ENCODE results near the gene RPTOR.

Gene RPTOR

DNA sequence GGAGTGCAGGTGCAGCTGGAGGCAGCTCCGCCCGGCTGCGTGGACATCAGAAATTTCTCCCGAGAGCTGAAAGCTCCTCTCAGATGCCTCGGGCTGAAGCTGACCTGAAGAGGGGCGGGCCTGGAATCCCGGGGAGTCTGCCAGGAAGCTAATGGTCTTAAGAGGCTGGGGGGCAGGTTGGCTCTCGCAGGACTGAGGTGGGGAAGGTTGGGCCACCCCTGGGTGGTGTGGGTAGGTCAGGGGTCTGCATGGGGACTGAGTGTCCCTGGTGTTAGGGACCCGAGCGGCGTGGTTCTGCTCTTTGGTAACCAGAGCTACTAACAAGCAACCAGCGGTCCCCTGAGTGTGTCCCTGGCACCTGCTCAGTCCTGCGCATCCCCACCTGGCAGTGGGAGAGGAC, 450.5 kb downstream of the RPTOR start:
- DNase-seq (ENCODE audit: low read depth, low spot score) = no peak

DNA sequence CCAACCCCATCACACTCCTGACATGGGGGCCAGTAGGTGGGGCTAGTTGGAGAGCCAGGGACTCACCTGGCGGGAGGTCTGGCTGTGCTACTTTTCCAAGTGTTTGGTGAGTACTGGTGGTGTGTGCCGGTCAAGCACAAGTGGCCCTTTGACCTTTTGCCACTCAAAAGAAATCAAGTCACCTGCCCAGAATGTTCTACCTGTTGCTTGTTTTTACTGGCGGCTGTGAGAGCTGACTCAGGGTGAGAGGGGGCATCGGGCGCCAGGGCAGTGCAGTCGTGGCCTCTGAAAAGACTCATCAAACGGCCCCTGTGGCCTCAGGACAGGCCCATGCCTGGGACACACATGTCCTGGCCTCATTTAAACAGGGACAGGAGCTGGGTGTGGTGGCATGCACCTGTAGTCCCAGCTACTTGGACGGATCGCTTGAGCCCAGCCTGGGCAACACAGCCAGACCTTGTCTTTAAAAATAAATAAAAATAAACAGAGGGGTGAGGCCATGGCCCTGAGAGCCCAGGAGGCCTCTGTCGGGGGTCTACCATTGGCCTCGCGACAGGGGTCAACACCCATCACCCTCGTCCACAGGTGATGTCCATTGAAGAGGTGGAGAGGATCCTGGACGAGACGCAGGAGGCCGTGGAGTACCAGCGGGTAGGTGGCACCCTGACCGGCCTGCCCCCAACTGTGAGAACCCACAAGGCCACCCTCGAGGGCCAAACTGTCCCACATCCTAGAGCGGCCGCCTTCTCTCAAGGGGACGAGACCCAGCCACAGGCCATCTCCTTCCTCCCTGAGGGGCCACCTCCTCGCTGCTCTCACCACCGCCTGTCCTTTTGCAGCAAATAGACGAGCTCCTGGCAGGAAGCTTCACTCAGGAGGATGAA, 452.0 kb downstream of the RPTOR start:
- DNase-seq (ENCODE audit: low read depth, low spot score) = no peak

DNA sequence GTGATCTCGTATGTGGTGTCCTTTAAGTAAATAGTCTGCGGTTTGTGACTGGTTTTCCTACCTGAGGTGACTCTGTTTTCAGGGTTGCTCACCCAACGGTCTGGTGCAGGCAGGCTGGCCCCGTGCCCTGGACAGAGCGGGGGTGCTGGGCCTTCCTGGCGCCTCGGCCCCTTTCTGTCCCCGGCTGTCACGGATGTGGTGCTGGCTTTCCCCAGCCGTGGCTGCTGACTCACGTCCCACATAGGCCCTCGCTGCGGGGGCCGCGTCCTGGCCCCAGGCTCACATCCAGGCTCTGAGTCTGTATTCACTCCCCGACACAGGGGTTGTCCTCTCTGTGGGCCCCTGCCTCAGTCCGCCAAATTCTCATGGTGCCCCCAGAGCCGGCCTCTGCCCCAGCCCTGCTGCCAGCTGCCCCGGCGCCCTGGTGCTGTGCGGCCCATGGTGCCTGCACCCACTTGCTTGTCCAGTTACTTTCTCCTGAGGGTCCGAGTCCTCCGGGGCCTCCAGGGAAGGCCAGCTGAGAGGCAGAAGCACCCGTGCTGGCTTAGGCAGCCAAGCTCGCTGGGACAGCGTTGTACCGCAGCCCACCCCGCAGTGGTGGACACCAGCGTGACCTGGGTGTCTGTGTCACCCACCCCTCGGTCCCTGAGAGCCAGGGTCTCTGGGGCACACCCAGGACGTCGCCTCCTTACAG, 452.9 kb downstream of the RPTOR start:
- DNase-seq (ENCODE audit: low read depth, low spot score) = no peak

DNA sequence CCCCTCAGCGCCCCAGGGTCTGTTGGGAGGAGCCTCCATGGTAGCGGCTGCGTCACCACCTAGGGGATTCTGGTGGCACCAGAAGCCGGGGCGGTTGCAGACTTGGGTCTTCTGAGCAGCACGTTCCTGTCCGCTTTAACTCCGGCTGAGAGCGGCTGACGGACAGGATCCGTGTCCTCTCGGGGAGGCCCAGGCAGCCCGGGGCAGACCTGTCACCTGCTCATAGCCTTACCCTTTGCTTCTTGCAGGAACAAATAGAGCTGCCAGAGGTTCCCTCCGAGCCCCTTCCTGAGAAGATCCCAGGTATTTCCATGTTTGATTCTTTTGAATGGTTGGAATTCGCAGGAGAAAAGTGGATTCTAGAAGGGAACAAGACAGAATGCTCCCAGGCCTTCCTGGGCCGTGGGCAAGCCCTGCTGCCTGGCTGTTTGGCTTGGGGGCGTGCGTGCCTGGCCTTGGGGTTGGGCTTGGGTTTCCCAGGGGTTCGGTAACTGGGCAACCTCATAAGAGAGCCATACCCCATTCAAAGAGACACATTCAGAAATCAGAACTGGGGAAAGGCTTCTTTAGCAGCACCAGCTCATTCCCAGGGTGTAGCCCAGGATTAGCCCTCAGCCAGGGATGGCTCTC, 453.6 kb downstream of the RPTOR start:
- no peak for DNase-seq (ENCODE audit: low read depth, low spot score)

- no peak for DNase-seq (ENCODE audit: low read depth, low spot score)
Measured at GRCh38 chr17:80998748-80999535, 454.3 kb downstream of the RPTOR start.

DNA sequence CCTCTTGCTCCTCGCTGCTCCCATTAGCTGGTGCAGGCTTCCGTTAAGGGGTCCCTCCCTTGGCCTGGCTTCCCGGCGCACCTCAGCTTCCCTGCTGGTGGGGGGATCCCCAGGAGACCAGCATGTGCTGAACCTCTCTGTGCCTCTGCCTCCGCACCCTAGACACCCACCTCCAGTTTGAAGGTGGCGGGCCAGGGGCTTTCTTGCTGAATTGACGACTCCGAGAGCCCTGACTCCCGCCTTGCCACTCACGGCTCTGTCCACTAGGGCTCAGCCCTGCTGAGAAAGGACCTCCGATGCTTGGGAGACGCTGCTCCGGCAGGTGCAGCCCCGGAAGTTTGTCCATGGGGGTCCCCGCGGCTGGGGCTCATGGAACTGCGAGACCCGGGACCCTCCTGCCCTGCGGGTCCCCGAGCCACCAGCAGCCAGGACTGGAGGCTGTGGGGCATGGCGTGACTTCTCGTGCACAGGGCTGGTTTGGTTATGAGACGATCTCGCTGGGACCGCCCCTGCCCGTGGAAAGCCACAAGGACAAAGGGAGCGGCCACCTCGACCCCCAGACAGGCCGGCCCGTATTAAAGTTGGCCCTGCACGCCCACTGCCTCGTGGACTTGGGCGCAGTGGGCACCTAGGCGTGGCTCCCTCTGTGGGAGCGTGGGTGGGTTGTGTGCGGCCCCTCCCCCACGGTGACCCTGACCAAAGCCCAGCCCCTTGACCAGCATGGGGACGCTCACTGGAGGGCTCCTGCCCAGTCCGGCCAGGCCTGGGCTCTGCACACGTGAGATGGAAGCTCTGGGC, 455.1 kb downstream of the RPTOR start:
- no peak for DNase-seq (ENCODE audit: low read depth, low spot score)

DNA sequence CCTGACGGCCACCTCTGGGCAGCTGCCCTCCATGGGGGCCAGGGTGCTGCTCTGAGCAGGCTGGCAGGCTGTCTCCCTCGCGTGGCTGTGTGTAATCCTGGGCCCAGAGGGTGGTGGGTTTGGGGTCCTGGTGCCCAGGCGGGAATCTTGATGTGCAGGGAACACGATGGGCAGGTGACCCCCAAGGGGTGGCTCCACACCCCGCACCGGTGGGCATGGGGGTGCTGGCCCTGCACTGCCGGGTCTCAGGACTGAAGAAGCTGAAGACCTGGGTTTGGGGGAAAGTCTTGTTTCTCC, 455.6 kb downstream of the RPTOR start:
- no peak for DNase-seq (ENCODE audit: low read depth, low spot score)

DNA sequence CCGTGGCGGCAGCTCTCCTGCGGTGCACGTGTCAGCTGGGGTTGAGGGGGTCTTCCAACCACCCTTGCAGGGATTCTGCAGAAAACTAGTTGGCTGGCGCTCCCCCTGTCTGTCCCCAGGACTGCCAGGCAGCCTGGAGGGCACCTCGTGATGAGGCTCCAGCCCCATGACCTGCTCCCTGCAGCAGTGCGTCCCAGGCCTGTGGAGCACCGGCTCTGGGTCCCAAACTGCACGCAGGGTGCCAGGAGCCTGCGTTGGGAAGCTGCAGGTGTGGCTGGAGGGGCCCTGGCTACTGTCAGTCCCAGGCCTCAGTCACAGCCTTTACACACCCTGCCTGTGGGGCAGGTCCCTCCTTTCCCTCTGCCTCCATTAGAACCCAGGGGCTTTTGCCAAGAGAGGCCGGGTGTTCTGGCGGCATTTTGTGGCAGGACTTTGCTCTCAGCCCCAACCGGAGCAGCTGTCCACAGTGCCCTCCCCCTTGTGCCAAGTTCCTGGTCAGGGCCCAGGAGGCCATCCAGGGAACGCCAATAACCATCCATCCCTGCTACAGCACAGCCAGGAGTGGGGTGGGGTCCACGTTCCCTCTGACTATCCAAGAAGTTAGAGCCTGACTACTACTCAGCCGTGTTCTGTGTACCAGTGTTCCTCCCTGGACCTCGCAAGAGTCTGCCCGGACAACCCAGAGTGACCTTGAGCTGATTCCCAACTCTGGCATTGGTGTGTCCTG, 456.2 kb downstream of the RPTOR start:
- DNase-seq (ENCODE audit: low read depth, low spot score) = no peak

GRCh38 chr17:81002013-81002384, 457.4 kb downstream of the RPTOR start:
- no peak for DNase-seq (ENCODE audit: low read depth, low spot score)

- no peak for DNase-seq (ENCODE audit: low read depth, low spot score)
Measured at GRCh38 chr17:81002409-81003361, 458.0 kb downstream of the RPTOR start.

- no peak for DNase-seq (ENCODE audit: low read depth, low spot score)
Measured at GRCh38 chr17:81003711-81004475, 459.3 kb downstream of the RPTOR start.

GRCh38 chr17:81006891-81007290, 462.3 kb downstream of the RPTOR start:
- DNase-seq (ENCODE audit: low read depth, low spot score) = no peak

DNA sequence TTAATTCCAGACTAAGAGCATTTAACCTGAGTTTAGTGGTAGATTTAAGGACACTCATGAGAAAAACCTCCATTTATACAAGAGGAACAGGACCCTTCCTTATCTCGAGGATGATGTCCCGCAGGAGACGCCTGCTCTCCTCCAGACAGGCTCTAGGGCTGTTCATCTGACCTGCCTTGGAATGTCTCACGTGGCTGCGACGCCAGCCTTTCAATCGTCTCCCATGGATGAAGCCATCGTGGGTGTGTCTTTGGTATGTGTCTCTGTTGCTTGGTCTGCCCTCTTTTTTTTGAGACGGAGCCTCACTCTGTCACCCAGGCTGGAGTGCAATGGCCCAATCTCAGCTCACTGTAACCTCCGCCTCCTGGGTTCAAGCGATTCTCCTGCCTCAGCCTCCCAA, 463.5 kb downstream of the RPTOR start:
- no peak for DNase-seq (ENCODE audit: low read depth, low spot score)

DNA sequence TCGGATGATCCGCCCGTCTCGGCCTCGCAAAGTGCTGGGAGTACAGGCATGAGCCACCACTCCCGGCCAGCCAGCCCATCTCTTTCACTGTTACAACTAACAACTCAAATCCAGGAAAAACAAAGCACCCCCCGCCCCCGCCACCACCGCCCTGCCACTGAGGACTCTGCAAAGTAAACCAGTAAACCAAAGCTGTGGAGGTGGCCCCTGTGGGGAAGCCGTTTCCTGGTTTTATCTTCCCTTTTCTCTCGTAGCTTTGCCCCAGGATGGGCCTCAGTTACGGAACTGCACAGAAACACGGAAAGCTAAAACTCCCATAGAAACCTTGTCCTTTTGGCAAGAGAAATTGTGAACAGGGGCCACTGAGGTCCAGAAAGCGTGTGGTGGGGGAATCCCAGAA, 464.5 kb downstream of the RPTOR start:
- no peak for DNase-seq (ENCODE audit: low read depth, low spot score)

GRCh38 chr17:81010935-81011334, 466.3 kb downstream of the RPTOR start:
- no peak for DNase-seq (ENCODE audit: low read depth, low spot score)

DNA sequence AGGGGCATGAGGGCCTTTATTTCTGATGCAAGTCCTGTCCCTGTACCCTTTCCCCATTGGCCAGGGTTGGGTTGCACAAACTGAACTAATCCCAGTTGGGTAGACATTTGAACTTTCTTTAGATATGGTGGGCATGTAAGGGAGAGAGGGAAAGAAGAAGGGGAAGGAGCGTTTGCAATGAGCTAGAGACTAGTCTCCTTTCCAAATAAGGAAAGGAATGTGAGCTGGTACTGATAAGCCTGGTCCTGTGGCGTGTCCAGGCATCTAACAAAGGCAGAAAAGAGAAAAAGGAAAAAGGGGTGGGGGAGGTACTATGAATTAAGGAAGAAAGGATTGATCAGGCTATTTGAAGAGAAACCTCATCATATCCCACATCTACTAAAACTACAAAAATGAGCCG, 467.3 kb downstream of the RPTOR start:
- DNase-seq (ENCODE audit: low read depth, low spot score) = no peak

GRCh38 chr17:81012574-81013447, 468.2 kb downstream of the RPTOR start:
- no peak for DNase-seq (ENCODE audit: low read depth, low spot score)

DNA sequence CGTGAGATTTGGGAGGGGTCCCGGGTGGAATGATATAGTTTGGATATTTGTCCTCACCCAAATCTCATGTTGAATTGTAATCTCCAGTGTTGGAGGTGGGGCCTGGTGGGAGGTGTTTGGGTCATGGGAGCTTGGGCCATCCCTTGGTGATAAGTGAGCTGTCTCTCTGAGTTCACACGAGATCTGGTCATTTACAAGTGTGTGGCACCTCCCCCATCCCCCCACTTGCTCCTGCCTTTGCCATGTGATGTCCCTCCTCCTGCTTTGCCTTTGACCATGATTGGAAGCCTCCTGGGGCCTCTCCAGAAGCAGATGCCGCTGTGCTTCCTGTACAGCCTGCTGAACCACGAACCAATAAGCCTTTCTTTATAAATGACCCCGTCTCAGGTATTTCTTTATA, 469.0 kb downstream of the RPTOR start:
- DNase-seq (ENCODE audit: low read depth, low spot score) = no peak

Data from iPS DF 19.7 (cell line).